ENCODE measurements around the gene SHISA5.
"Not testable (repeated sequence)": the region's sequence is repeated elsewhere in the genome, so short reads cannot be mapped to it uniquely, and the experiment has no call there.

The SHISA5 gene

DNA sequence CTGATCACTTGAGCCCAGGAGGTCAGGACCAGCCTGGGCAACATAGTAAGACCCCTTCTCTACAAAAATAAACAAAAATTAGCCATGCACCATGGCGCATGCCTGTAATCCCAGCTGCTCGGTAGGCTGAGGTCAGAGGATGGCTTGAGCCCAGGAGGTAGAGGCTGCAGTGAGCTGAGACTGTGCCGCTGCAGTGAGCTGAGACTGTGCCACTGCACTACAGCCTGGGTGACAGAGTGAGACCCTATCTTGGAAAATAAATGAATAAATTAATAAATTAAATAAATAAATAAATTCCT, 10.8 kb downstream of the SHISA5 start:
- Mint-ChIP-seq H3K4me3 (no peak overlapping the region), H3K4me1 (no peaks in the 10 kb centered on the region), H3K36me3 (ENCODE audit: low read depth) (peaks cover 18% of the 10 kb centered on the region), H3K27me3 (ENCODE audit: low read depth, poor library complexity) (peaks cover 3% of the 10 kb centered on the region), H3K9me3 (peaks cover 8% of the 10 kb centered on the region), H3K27ac (no peak overlapping the region)
- DNase-seq = no peak
- TF ChIP-seq, protein P1, sequence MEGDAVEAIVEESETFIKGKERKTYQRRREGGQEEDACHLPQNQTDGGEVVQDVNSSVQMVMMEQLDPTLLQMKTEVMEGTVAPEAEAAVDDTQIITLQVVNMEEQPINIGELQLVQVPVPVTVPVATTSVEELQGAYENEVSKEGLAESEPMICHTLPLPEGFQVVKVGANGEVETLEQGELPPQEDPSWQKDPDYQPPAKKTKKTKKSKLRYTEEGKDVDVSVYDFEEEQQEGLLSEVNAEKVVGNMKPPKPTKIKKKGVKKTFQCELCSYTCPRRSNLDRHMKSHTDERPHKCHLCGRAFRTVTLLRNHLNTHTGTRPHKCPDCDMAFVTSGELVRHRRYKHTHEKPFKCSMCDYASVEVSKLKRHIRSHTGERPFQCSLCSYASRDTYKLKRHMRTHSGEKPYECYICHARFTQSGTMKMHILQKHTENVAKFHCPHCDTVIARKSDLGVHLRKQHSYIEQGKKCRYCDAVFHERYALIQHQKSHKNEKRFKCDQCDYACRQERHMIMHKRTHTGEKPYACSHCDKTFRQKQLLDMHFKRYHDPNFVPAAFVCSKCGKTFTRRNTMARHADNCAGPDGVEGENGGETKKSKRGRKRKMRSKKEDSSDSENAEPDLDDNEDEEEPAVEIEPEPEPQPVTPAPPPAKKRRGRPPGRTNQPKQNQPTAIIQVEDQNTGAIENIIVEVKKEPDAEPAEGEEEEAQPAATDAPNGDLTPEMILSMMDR (IDR thresholded peaks at IDR 0.05) = no peak

DNA sequence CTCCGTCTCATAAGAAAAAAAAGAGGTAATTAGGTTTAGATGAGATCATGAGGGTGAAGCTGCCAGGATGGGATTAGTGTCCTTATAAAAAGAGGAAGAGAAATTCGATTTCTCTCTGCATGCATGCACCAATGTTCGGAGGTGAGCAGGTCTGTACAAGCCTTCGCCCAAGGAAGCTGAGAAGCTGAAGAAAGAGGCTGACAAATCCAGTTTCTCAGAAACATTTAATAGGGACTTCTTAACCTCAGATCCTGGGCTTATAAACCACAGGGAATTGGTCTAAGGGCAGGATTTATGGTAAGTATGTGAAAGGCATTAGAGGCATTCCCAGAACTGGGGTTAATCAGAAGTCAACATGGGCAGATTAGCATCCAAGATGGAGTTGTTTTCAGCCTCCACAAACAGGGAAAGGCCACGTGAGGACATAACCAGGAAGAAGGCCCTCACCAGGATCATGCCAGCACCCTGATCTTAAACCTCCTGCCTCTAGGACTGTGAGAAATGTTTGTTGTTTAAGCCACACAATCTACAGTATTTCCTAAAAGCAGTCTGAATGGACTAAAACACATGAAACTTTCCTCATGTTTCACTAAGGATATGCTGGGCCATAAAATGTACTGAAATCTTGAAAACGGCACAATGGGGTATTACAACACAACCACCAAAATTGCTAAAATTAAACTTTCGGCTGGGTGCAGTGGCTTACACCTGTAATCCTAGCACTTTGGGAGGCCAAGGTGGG, 11.3 kb downstream of the SHISA5 start:
- no peaks in the 10 kb centered on the region for H3K4me1 Mint-ChIP-seq
- H3K36me3 Mint-ChIP-seq (ENCODE audit: low read depth) = peaks cover 17% of the 10 kb centered on the region
- peaks cover 3% of the 10 kb centered on the region for H3K27me3 Mint-ChIP-seq (ENCODE audit: low read depth, poor library complexity)
- DNase-seq = no peak
- TF ChIP-seq, protein P1 (IDR thresholded peaks at IDR 0.05) = no peak
- H3K4me3 Mint-ChIP-seq = no peak overlapping the region
- peaks cover 3% of the 10 kb centered on the region for H3K9me3 Mint-ChIP-seq
- H3K27ac Mint-ChIP-seq = peak overlapping the region; percentile 23

DNA sequence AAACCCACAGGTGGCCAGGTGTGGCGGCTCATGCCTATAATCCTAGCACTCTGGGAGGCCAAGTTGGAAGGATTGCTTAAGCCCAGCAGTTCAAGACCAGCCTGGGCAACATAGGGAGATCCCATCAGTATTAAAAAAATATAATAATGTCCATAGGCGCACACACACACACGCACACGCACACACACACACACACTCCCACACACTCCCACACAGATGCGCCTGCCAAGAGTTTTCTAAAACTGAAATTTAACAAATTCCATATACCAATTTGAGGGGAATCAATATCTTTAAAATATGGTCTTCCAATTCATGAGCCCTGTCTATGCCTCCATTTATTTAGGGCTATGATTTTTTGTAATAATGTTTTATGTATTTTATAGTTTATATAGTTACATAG, 17.0 kb downstream of the SHISA5 start:
- Mint-ChIP-seq H3K4me3 (no peak overlapping the region), H3K36me3 (ENCODE audit: low read depth) (peaks cover 8% of the 10 kb centered on the region), H3K27me3 (ENCODE audit: low read depth, poor library complexity) (peaks cover 7% of the 10 kb centered on the region), H3K27ac (no peak overlapping the region), H3K4me1 (no peaks in the 10 kb centered on the region), H3K9me3 (no peaks in the 10 kb centered on the region)
- DNase-seq = no peak
- TF ChIP-seq, protein P1 (IDR thresholded peaks at IDR 0.05) = no peak

DNA sequence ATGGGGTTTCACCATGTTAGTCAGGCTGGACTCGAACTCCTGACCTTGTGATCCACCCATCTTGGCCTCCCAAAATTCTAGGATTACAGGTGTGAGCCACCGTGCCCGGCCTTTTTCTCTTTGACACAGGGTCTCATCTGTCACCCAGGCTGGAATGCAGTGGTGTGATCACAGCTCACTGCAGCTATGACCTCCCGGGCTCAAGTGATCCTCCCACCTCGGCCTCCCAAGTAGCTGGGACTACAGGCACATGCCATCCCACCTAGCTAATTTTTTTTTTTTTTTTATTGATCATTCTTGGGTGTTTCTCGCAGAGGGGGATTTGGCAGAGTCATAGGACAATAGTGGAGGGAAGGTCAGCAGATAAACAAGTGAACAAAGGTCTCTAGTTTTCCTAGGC, 21.2 kb downstream of the SHISA5 start:
- H3K36me3 Mint-ChIP-seq (ENCODE audit: low read depth) = peaks cover 11% of the 10 kb centered on the region
- H3K4me1 Mint-ChIP-seq; H3K27ac Mint-ChIP-seq; H3K4me3 Mint-ChIP-seq; DNase-seq; H3K27me3 Mint-ChIP-seq (ENCODE audit: low read depth, poor library complexity); H3K9me3 Mint-ChIP-seq: not testable (repeated sequence)

DNA sequence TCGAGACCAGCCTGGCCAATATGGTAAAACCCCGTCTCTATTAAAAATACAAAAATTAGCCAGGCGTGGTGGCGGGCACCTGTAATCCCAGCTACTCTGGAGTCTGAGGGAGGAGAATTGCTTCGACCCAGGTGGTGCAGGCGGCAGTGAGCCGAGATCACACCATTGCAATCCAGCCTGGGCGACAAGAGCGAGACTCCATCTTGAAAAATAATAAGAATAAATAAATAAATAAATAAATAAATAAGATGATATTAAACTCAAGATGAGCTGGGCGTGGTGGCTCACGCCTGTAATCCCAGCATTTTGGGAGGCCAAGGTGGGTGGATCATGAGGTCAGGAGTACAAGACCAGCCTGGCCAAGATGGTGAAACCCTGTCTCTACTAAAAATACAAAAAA, 23.1 kb downstream of the SHISA5 start:
- not testable (repeated sequence) for H3K36me3 Mint-ChIP-seq (ENCODE audit: low read depth); H3K4me1 Mint-ChIP-seq

DNA sequence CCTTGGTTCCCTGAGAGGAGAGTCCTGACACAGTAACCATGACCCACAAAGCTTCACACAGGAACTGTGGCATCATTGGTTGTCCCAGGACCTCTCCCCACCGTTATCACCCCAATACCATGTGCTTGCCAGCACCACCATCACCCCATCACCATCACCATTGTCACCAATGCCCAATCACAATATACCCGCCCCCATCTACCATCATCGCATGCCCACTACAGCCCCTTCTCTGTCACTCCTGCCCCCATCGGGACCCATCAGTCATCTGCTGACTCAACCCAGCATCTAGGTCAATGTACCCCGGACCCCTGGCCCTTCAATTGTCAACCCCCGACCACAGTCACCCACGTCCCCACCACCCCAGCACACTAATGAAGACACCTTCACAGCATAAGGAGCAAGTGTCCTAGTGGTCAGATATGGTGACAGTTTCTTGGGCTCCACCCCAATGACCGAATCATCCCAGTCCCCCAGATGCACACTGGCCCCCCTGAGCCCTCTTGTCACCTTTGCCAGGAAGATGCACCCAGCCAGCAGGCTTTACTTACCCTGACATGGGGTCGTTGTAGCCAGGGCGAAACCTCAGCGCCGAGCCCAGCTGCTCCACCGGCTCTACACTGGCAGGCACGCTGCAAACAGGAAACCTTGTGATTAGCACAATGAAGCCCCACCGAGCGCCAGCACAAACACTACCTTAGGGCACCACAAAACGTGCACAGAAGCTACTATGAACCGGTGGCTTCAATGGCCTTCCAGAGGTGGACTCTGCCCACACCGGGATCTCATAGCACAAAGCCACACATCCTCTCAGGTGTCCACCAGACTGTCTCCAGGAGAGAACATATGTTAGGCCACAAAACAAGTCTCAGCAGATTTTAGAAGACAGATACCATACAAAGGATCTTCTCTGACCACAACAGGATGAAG, 25.1 kb downstream of the SHISA5 start:
- Mint-ChIP-seq H3K36me3 (ENCODE audit: low read depth) (peaks cover 7% of the 10 kb centered on the region), H3K9me3 (no peaks in the 10 kb centered on the region), H3K4me3 (no peak overlapping the region), H3K4me1 (peaks cover 16% of the 10 kb centered on the region), H3K27ac (no peak overlapping the region), H3K27me3 (ENCODE audit: low read depth, poor library complexity) (no peaks in the 10 kb centered on the region)
- DNase-seq = no peak
- TF ChIP-seq, protein P1 (IDR thresholded peaks at IDR 0.05) = no peak

More for the DNA sequence above, 23.1 kb downstream of the SHISA5 start:
- not testable (repeated sequence) for H3K27ac Mint-ChIP-seq; H3K4me3 Mint-ChIP-seq; DNase-seq; H3K27me3 Mint-ChIP-seq (ENCODE audit: low read depth, poor library complexity); H3K9me3 Mint-ChIP-seq
